DOHH2 (cell line): ENCODE results near the gene SLC37A1.

Experiments
- H3F3A ChIP-seq: fragments of 200-600 bp; sonication (generic), shearing (Covaris generic); 2 replicates; pipeline ENCODE4 v1.6.0; 2016; ENCODE audit warnings: antibody characterized with exemption, mild to moderate bottlenecking; ENCODE audit not compliant: control insufficient read depth, insufficient read depth
- H3K27ac ChIP-seq: fragments of 200-600 bp; sonication (generic); 2 replicates; pipeline ENCODE4 v1.5.1; 2014; ENCODE audit warnings: low read depth, mild to moderate bottlenecking, low read length, moderate library complexity
- H3K27me3 ChIP-seq: fragments of 200-600 bp; sonication (generic); 2 replicates; pipeline ENCODE4 v1.6.1; 2014; ENCODE audit warnings: mild to moderate bottlenecking, low read length, mixed read lengths; ENCODE audit not compliant: control insufficient read depth
- H3K36me3 ChIP-seq: fragments of 200-600 bp; sonication (generic); 2 replicates; pipeline ENCODE4 v1.6.1; 2014; ENCODE audit warnings: mild to moderate bottlenecking, low read length, moderate library complexity, mixed read lengths; ENCODE audit not compliant: control insufficient read depth
- H3K4me1 ChIP-seq: fragments of 200-600 bp; sonication (generic); 2 replicates; pipeline ENCODE4 v1.6.1; 2014; ENCODE audit warnings: mild to moderate bottlenecking, low read length, mixed read lengths; ENCODE audit not compliant: control insufficient read depth
- H3K4me2 ChIP-seq: fragments of 200-600 bp; sonication (generic); 2 replicates; pipeline ENCODE4 v1.6.0; 2014; ENCODE audit warnings: mild to moderate bottlenecking, low read length, moderate library complexity
- H3K4me3 ChIP-seq: fragments of 200-600 bp; sonication (generic); 2 replicates; pipeline ENCODE4 v1.5.1; 2014; ENCODE audit warnings: mild to moderate bottlenecking, low read length, mixed read lengths
- H3K79me2 ChIP-seq: fragments of 200-600 bp; sonication (generic); 2 replicates; pipeline ENCODE4 v1.6.1; 2014; ENCODE audit warnings: mild to moderate bottlenecking, low read length, mixed read lengths; ENCODE audit not compliant: control insufficient read depth
- H3K9me2 ChIP-seq: fragments of 200-600 bp; sonication (generic); replicated peaks from 2 replicates; pipeline ENCODE4 v1.6.1; 2014; ENCODE audit warnings: mild to moderate bottlenecking, low read length, mixed read lengths; ENCODE audit not compliant: control insufficient read depth
- H3K9me3 ChIP-seq: fragments of 200-600 bp; sonication (generic); 2 replicates; pipeline ENCODE4 v1.6.1; 2014; ENCODE audit warnings: antibody characterized with exemption, low read length, mixed read lengths; ENCODE audit not compliant: control insufficient read depth, insufficient read depth
- H4K20me1 ChIP-seq: fragments of 200-600 bp; sonication (generic); 2 replicates; pipeline ENCODE4 v1.6.0; 2014; ENCODE audit warnings: low read depth, mild to moderate bottlenecking, antibody characterized with exemption, low read length, moderate library complexity; ENCODE audit not compliant: control insufficient read depth, insufficient read depth
- EZH2phosphoT487 ChIP-seq: fragments of 200-600 bp; sonication (generic); IDR thresholded peaks from 2 replicates; pipeline ENCODE4 v1.6.1; 2017; ENCODE audit warnings: borderline replicate concordance, mild to moderate bottlenecking, antibody characterized with exemption, low read length, moderate library complexity, mixed read lengths
- TF ChIP-seq, protein P1 (sequence below): fragments of 200-600 bp; sonication (generic); IDR thresholded peaks from one replicate; pipeline ENCODE4 v1.5.1; 2014; ENCODE audit warnings: antibody characterized with exemption, mild to moderate bottlenecking, low read depth, low read length; ENCODE audit not compliant: poor library complexity, severe bottlenecking

Gene SLC37A1

DNA sequence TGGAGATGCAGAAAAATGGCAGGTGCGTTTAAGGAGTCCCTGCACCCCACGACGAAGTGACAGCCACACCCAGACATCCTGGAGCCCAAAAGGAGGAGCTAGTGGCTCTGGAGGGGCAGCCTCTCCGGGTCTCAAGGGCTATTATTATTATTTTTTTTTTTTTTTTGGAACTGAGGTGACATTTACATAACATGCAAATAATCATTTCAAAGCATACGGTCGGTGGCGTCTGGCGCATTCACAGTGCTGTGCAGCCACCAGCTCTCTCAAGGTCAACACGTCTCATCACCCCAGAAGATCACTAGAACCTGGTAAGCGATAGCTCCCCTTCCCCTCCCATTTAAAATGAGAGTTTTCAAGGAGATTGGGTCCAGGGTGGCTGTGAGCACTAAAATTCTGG lies 72.2 kb downstream of the SLC37A1 start:
- Histone ChIP-seq H3K27ac (no peak overlapping the region), H3K9me2 (no peaks in the 10 kb centered on the region), H3K27me3 (no peaks in the 10 kb centered on the region), H3K79me2 (no peaks in the 10 kb centered on the region), H3K4me1 (peaks cover 18% of the 10 kb centered on the region), H3K9me3 (no peaks in the 10 kb centered on the region), H3K4me3 (peak overlapping the region; percentile 9; the same call in 1 of the 2 replicates), H4K20me1 (no peaks in the 10 kb centered on the region), H3F3A (no peaks in the 10 kb centered on the region), H3K36me3 (no peaks in the 10 kb centered on the region), H3K4me2 (peak overlapping the region; percentile 43)
- no peak for TF ChIP-seq EZH2phosphoT487
- TF ChIP-seq, protein P1, sequence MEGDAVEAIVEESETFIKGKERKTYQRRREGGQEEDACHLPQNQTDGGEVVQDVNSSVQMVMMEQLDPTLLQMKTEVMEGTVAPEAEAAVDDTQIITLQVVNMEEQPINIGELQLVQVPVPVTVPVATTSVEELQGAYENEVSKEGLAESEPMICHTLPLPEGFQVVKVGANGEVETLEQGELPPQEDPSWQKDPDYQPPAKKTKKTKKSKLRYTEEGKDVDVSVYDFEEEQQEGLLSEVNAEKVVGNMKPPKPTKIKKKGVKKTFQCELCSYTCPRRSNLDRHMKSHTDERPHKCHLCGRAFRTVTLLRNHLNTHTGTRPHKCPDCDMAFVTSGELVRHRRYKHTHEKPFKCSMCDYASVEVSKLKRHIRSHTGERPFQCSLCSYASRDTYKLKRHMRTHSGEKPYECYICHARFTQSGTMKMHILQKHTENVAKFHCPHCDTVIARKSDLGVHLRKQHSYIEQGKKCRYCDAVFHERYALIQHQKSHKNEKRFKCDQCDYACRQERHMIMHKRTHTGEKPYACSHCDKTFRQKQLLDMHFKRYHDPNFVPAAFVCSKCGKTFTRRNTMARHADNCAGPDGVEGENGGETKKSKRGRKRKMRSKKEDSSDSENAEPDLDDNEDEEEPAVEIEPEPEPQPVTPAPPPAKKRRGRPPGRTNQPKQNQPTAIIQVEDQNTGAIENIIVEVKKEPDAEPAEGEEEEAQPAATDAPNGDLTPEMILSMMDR = no peak

DNA sequence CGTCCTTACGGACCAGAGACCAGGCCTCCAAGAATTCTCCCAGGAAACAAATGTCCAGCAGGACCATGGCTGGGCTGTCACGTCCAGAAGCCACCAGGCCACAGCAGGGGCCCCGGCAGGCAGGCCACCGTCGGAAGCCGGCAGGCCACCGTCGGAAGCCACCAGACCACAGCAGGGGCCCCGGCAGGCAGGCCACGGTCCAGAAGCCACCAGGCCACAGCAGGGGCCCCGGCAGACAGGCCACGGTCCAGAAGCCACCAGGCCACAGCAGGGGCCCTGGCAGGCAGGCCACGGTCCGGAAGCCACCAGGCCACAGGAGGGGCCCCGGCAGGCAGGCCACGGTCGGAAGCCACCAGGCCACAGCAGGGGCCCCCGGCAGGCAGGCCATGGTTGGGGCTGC lies 72.8 kb downstream of the SLC37A1 start:
- H3K36me3 ChIP-seq = no peaks in the 10 kb centered on the region
- no peaks in the 10 kb centered on the region for H3K79me2 ChIP-seq
- H3K4me3 ChIP-seq = peak overlapping the region; percentile 9; the same call in 1 of the 2 replicates
- H4K20me1 ChIP-seq = no peaks in the 10 kb centered on the region
- H3K9me2 ChIP-seq = no peaks in the 10 kb centered on the region
- peak overlapping the region; percentile 43 for H3K4me2 ChIP-seq
- H3F3A ChIP-seq = no peaks in the 10 kb centered on the region
- H3K9me3 ChIP-seq = no peaks in the 10 kb centered on the region
- no peaks in the 10 kb centered on the region for H3K27me3 ChIP-seq
- TF ChIP-seq, protein P1 = no peak
- no peak for TF ChIP-seq EZH2phosphoT487
- H3K4me1 ChIP-seq = peaks cover 24% of the 10 kb centered on the region
- H3K27ac ChIP-seq = no peak overlapping the region

DNA sequence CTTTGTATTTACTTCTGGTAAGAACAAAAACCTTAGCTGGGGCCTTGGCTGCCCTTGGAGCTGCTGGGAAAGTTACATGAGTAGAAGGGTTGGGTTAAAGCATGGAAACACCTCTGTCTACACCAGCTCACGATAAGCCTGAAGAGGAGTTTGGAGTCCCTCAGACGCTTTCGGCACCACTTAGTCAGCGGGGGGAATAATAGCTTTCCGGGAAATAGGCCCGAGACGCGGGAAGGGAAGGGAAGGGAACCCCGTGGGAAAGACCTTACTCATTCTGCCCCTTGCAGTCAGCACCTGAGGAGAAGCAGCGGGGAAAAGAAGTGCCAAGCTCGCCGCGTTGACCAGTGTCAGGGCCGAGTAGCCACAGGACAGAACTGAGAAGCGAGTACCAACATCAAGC lies 73.4 kb downstream of the SLC37A1 start:
- no peaks in the 10 kb centered on the region for H4K20me1 ChIP-seq
- no peaks in the 10 kb centered on the region for H3K27me3 ChIP-seq
- H3K4me1 ChIP-seq = peaks cover 25% of the 10 kb centered on the region
- H3K9me2 ChIP-seq = no peaks in the 10 kb centered on the region
- H3K4me3 ChIP-seq = no peak overlapping the region
- no peak for TF ChIP-seq EZH2phosphoT487
- TF ChIP-seq, protein P1 = no peak
- no peaks in the 10 kb centered on the region for H3K36me3 ChIP-seq
- H3F3A ChIP-seq = no peaks in the 10 kb centered on the region
- H3K79me2 ChIP-seq = no peaks in the 10 kb centered on the region
- no peaks in the 10 kb centered on the region for H3K9me3 ChIP-seq
- no peak overlapping the region for H3K4me2 ChIP-seq
- H3K27ac ChIP-seq = no peak overlapping the region
